Smooth muscle cell of the brain vasculature (primary cell): ENCODE data around the gene STRIP2.
"Not testable (repeated sequence)": the region's sequence is repeated elsewhere in the genome, so short reads cannot be mapped to it uniquely, and the experiment has no call there.

Experiments
- DNase-seq: peaks from one replicate; pipeline ENCODE4 v3.0.0-alpha.2; 2012; ENCODE audit warnings: low read depth, low spot score

STRIP2 gene

GRCh38 chr7:129421717-129422250, 12.4 kb upstream of the STRIP2 start:
- DNase-seq, result no peak

GRCh38 chr7:129422727-129423126, 11.5 kb upstream of the STRIP2 start:
- no peak for DNase-seq

GRCh38 chr7:129423700-129424410, 10.4 kb upstream of the STRIP2 start:
- DNase-seq, result no peak

DNA sequence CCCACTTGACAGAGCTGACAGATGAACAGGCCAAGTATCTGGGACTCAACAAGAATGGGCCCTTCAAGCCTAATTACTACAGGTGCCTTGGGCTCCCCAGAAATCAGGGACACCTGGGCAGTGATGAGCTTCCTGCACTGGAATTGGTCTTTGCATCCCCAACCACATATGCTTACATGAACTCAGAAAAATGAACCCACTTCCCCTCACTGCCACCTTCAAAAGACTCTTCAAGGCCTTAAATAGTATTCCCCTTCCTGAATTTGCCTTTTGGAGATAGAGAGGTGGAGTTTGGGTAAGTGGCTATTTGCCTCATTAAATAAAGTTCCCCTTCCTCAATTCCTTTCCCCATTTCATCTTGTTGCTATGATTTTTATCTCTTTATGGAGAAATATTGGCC, 7.8 kb upstream of the STRIP2 start:
- DNase-seq, result no peak

DNA sequence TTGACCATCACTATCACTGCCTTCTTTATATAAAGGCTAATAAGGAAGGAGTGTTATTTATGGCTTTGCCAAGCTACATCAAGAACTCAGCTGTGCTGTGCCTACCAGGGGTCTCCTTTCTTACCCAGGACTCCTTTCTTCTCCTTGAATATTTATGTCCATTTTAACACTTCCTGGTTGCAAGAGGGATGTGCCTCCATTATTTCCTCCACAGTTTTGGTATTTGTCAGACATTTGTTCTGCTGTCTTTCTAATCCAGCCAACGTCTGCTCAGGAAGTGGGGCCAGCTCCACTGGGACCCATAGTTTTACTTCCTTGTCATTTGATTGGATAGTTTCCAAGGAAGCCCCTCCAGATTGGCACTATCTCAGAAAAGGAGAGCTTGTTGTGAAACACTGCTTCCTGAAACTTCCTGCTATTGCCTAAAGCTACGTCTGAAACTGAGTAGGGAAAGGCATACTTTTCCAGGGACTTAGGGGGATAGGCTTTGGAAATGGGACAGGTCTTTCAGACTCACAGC, 6.6 kb upstream of the STRIP2 start:
- DNase-seq, result no peak

- DNase-seq, result no peak
Measured at GRCh38 chr7:129431911-129432643, 2.2 kb upstream of the STRIP2 start.

DNA sequence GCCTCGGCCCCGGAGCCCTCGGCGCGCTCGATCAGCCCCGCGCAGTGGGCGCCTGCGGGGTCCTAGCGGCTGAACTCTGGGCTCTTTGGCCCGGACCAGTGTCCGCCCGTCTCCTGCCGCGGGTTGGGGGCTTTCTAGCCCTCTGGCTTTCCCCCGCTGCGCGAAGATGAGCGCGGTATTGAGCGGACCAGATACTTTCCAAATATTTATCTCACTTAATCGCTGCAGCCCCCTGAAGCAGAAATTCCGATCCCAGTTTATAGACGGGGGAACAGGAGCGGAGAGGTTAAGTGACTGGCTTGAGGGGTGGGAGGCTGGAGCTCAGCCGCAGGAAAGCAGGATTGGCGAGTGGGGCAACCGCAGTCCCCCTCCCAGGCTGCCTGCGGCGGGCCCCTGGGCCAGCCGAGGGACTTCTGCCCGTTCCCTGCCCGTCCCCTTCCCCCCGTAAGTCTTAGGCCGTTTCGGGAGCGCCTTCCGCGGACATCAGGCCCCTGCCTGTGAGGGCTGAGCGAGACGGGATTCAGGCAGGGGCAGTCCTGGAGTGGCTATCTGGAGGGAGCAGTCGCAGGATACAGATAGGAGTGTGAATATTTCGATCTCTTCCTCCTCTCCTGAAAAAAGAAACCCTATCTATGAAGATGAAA, 565 bp downstream of the STRIP2 start:
- DNase-seq, result no peak

- DNase-seq, result no peak
Measured at GRCh38 chr7:129435414-129435829, 1.2 kb downstream of the STRIP2 start.

GRCh38 chr7:129436335-129436923, 2.2 kb downstream of the STRIP2 start:
- no peak for DNase-seq

DNA sequence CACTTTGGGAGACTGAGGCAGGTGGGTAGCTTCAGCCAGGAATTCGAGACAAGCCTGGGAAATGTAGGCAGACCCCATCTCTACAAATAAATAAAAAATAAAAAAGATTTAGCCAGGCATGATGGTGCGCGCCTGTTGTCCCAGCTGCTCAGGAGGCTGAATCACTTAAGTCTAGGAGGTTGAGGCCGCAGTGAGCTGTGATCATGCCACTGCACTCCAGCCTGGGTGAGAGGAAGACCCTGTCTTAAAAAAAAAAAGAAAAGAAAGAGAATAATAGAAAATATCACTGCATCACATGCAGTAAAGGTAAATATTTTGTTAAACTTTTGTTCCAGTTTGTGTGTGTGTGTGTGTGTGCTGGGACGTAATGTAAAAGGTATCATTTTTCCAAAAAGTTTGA, 3.0 kb downstream of the STRIP2 start:
- no peak for DNase-seq

DNA sequence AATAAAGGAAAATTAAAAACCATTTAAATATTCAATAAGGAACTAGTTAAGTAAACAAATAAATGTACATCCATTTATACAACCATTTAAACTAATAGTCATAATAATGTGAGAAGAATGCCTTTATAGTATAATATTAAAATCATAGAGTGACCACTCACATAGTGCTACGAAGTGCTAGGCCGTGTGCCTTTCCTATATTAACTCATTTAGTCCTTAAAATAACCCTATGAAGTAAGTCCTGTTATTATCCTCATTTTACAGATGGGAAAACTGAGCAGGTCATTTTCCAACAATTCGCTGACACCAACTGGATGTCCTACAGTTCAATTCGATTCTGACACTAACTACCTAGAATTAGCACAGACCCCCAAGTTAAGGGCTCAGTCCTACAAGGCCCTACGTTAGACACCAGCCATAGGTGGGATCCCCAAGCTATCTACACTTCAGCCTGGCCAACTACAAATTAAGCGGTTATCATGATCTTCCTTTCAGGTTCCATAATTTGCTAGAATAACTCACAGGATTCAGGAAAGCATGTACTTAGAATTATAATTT, 4.1 kb downstream of the STRIP2 start:
- no peak for DNase-seq

DNA sequence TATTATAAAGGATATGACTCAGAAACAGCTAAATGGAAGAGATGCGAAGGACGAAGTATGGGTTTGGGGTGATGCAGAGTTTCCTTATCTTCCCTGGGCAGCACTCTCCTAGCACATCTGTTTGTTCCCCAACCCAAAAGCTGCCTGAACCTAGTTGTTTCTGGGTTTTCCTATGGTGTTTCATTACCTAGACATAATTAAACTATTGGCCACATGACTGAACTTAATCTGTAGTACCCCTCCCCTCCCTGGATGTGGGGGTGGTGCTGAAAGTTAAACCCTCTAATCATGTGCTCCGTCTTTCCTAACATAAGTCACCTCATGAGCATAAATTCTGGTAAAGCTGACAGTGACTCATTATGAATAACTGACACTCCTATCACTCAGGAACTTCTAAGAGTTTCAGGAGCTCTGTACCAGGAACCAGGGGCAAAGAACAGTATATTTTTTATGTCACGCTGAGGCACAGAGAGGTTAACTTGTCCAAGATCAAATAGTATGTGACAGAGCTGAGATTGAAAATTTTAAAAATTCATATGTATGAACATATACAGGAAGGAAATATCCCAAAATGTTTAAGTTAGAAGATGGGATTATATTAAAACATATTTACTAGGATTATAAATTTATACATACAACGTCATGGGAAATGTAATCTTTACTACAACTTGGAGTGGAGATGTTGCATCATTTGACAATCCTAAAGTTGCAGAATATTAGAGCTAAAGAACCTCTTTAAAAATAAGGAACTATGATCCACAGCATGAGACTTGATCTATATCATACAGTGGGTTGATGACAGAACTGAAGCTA, 4.8 kb downstream of the STRIP2 start:
- no peak for DNase-seq

GRCh38 chr7:129439963-129440625, 5.9 kb downstream of the STRIP2 start:
- DNase-seq, result no peak

- DNase-seq, result no peak
Measured at GRCh38 chr7:129443612-129444011, 9.4 kb downstream of the STRIP2 start.

- DNase-seq, result not testable (repeated sequence)
Measured at GRCh38 chr7:129444776-129445175, 10.5 kb downstream of the STRIP2 start.

- not testable (repeated sequence) for DNase-seq
Measured at GRCh38 chr7:129446925-129447324, 12.7 kb downstream of the STRIP2 start.

GRCh38 chr7:129447445-129447844, 13.2 kb downstream of the STRIP2 start:
- DNase-seq, result not testable (repeated sequence)

GRCh38 chr7:129448608-129449007, 14.4 kb downstream of the STRIP2 start:
- DNase-seq, result not testable (repeated sequence)

DNA sequence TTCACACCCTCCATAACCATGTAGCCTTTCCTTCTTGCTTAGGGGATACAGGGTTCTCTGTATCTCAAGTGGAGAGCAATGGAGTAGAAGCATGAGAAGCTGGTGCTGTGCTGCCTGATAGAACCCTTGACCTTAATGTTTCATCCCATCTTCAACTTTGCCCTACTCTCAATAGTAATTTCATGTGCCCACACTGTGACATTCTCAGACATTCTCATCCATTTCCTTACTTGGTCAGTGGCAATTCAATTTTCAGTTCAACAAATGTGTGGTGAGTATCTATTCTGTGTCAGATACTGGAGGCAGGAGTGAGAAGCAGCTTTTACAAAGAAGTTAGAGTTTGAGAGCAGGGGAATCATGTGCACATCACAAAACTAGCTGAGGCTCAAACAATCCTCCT, 16.1 kb downstream of the STRIP2 start:
- no peak for DNase-seq

- DNase-seq, result no peak
Measured at GRCh38 chr7:129452589-129453231, 18.5 kb downstream of the STRIP2 start.
